HepG2 (cell line): ENCODE results near the gene MRPS7.

ENCODE experiments used
- MTF1 ChIP-seq: sonication (generic); formaldehyde crosslinking; IDR thresholded peaks from 2 replicates; pipeline ENCODE4 v1.5.0; 2020; ENCODE audit warnings: missing genetic modification reagents
- SIX1 ChIP-seq: sonication (generic); formaldehyde crosslinking; IDR thresholded peaks from 2 replicates; pipeline ENCODE4 v1.4.0; 2020; ENCODE audit warnings: missing genetic modification reagents, borderline replicate concordance
- TAF15 ChIP-seq: fragments of 200-400 bp; formaldehyde crosslinking; IDR thresholded peaks from one replicate; pipeline ENCODE4 v1.6.1; 2018; ENCODE audit warnings: mild to moderate bottlenecking, low read depth, low read length; ENCODE audit not compliant: poor library complexity, severe bottlenecking
- TP53 ChIP-seq: sonication (generic); formaldehyde crosslinking; conservative IDR thresholded peaks from 2 replicates; pipeline ENCODE4 v1.4.0; 2020; ENCODE audit warnings: missing genetic modification reagents

- TF ChIP-seq SIX1 (no peak), TAF15 (no peak), TP53 (CRISPR knock-in tag) (no peak), MTF1 (CRISPR knock-in tag) (no peak)
Measured at GRCh38 chr17:75277664-75278071, 16.0 kb downstream of the MRPS7 start.
